Stimulated activated CD8-positive, alpha-beta memory T cell treated with anti-CD3 and anti-CD28 coated beads, Interleukin-15, amount 100 ng/mL, for 4 hours (primary cell): ENCODE measurements around the gene CC2D2A.
A peak's percentile ranks its signal among the peaks of the same experiment; 100 is the strongest.

Source experiments
- DNase-seq, 2 donors: peaks; one replicate each; pipeline ENCODE4 v3.0.0-alpha.2; 2020; ENCODE audit warnings: low read depth in 2 of 2

The CC2D2A gene

DNA sequence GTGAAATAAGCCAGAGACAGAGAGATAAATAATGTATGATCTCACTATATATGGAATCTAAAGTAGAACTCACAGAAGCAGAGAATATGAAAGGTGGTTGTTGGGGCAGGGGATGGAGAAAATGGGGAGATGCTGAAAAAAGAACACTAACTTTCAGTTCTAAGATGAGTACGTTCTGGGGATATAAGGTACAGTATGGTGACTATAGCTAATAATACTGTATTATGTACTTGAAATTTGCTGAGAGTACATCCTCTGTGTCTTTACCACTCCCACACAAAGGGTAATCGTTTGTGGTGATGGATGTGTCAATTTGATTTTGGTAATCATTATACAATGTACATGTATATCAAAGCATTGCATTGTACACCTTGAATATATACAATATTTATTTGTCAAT lies 178.9 kb downstream of the CC2D2A start:
- DNase-seq, result no peak

- DNase-seq, result peak in 1 of 2 donors; percentile 55
Measured at GRCh38 chr4:15649914-15650545, 180.3 kb downstream of the CC2D2A start.
